Adrenal gland (tissue), 12 donors: ENCODE measurements around the gene FAM193B. TPM values are rescaled to one million over a fixed set of nuclear protein-coding genes. Genes with fewer than 3 reads are reported as not detected.

Source experiments
- DNase-seq, 7 donors: peaks; one replicate each; pipeline ENCODE4 v3.0.0-alpha.2; 2019 to 2020
- H3K27ac ChIP-seq, 5 donors: fragments of 200-600 bp; sonication (generic) in 4 of 5; 1 replicate in 3 of 5; 2 replicates in 2 of 5; pipeline versions ENCODE4 v1.5.1 to v1.8.0; 2016 to 2020; ENCODE audit warnings: mild to moderate bottlenecking in 1 of 5
- H3K27me3 ChIP-seq: fragments of 200-600 bp; 2 replicates; pipeline ENCODE4 v1.8.0; 2021
- H3K36me3 ChIP-seq, 2 donors: fragments of 200-600 bp; replicated peaks in 1 of 2; 1 replicate in 1 of 2; 2 replicates in 1 of 2; pipeline versions ENCODE4 v1.5.1 to v1.8.0; 2018 to 2022
- H3K4me1 ChIP-seq, 2 donors: fragments of 200-600 bp; replicated peaks in 1 of 2; 1 replicate in 1 of 2; 2 replicates in 1 of 2; pipeline versions ENCODE4 v1.5.1 to v1.8.0; 2018 to 2021
- H3K4me3 ChIP-seq, 4 donors: fragments of 200-600 bp; sonication (generic) in 3 of 4; one replicate each; pipeline ENCODE4 v1.5.1; 2016 to 2018
- H3K9me3 ChIP-seq, 3 donors: fragments of 200-600 bp; sonication (generic) in 1 of 3; replicated peaks in 1 of 3; 1 replicate in 2 of 3; 2 replicates in 1 of 3; pipeline versions ENCODE4 v1.5.1 to v1.8.0; 2016 to 2021
- CTCF ChIP-seq, 6 experiments: fragments of 450-650 bp in 4 of 6; fragments of 200-600 bp in 2 of 6; sonication (generic) in 1 of 6; IDR thresholded peaks; 1 replicate in 5 of 6; 2 replicates in 1 of 6; pipeline versions ENCODE4 v1.5.1 to v1.8.0; 2016 to 2021; ENCODE audit warnings: antibody characterized with exemption in 6 of 6, mild to moderate bottlenecking in 2 of 6, moderate library complexity in 1 of 6
- POLR2A ChIP-seq, 2 donors: fragments of 450-650 bp; IDR thresholded peaks; one replicate each; pipeline ENCODE4 v1.6.1; 2017; ENCODE audit warnings: antibody characterized with exemption in 2 of 2, mild to moderate bottlenecking in 2 of 2, moderate library complexity in 1 of 2
- WGBS, 4 donors: extraction: QIAGEN DNeasy Blood & Tissue Kit in 2 of 4; methylation state at CpG; one replicate each; pipeline versions ENCODE4 v1.1.5 to v1.1.7; 2013 to 2017; 5-methylcytosine and 5-hydroxymethylcytosine counted together
- intact Hi-C, 2 donors: fragments of 100-400 bp; cut with DNase I; formaldehyde crosslinking; loops; one replicate each; pipeline versions ENCODE4 v1.14.1 to v1.15.0; 2022 to 2023
- polyA plus RNA-seq, 3 donors: library from polyadenylated mRNA; stranded (reverse); fragments of 200-250 nt in 2 of 3; fragments of 350-450 nt in 1 of 3; fragmentation: Illumina TruSeq in 1 of 3; extraction: RNeasy Lipid Tissue Mini Kit (QIAGEN cat#74804) in 1 of 3; gene quantifications; one replicate each; pipeline ENCODE4 v1.2.3, GENCODE V29; 2013 to 2014
- total RNA-seq, 9 donors: library from RNA; depleted of rRNA in 4 of 9; stranded (reverse); fragments of >200 nt in 4 of 9; fragments of 120-200 nt in 1 of 9; fragmentation: NEBNext Ultra II Directional in 1 of 9; extraction: Animal tissue kit (Norgen Biotek cat#: 25700) in 1 of 9; gene quantifications; one replicate each; pipeline versions ENCODE4 v1.1.0 to v1.2.4, GENCODE V29; 2013 to 2023
- donor health status: healthy with polysubstance abuse.
- donor health status: Bipolar disorder and iron deficiency.
- donor health status: DM: yes; HTN: yes; CAD: no.
- donor health status: DM: no; HTN: no; CAD: no.
- donor health status: DM: no; HTN: no; CAD: no.
- donor health status: DM: yes; HTN: yes; CAD: no.

Gene FAM193B
- total and polyA plus RNA-seq, 12 donors = 18.4 to 851 (median 44.0) TPM

- WGBS, 4 donors = 78 to 94% (median 88%) methylated on average over 5 of the region's 5 CpGs
- H3K4me1 ChIP-seq = peaks cover 29 to 36% of the 10 kb centered on the region in 2 donors
These were observed 60.5 kb downstream of the FAM193B start for GRCh38 chr5:177493795-177494345.

GRCh38 chr5:177492841-177493240, 61.5 kb downstream of the FAM193B start:
- Histone ChIP-seq H3K4me3 (no peak overlapping the region), H3K4me1 (peaks cover 21 to 28% of the 10 kb centered on the region in 2 donors), H3K9me3 (no peaks in the 10 kb centered on the region), H3K36me3 (peaks cover 0 to 28% of the 10 kb centered on the region in 2 donors), H3K27ac (peak overlapping the region in 1 of 5 donors; percentile 89), H3K27me3 (no peaks in the 10 kb centered on the region)
- intact Hi-C loops = no loop called here
- TF ChIP-seq POLR2A (IDR thresholded peaks at IDR 0.05) = no peak
- TF ChIP-seq CTCF (IDR thresholded peaks at IDR 0.05) = no peak
- 86 to 94% (median 88%) methylated on average over 4 to 7 of the region's 7 CpGs for WGBS, 4 donors
- DNase-seq = no peak

More at GRCh38 chr5:177493795-177494345, 60.5 kb downstream of the FAM193B start:
- Histone ChIP-seq H3K9me3 (no peaks in the 10 kb centered on the region), H3K27me3 (no peaks in the 10 kb centered on the region), H3K36me3 (peaks cover 0 to 25% of the 10 kb centered on the region in 2 donors), H3K27ac (peak overlapping the region in 2 of 5 donors; percentile 49 to 89), H3K4me3 (peak overlapping the region in 1 of 4 donors; percentile 20)
- intact Hi-C loops = no loop called here
- no peak for DNase-seq
- TF ChIP-seq CTCF (IDR thresholded peaks at IDR 0.05) (no peak), POLR2A (IDR thresholded peaks at IDR 0.05) (no peak)

GRCh38 chr5:177491983-177492746, 62.2 kb downstream of the FAM193B start:
- H3K4me1 ChIP-seq = peaks cover 19 to 25% of the 10 kb centered on the region in 2 donors
- H3K36me3 ChIP-seq = peaks cover 0 to 35% of the 10 kb centered on the region in 2 donors

More at GRCh38 chr5:177491983-177492746, 62.2 kb downstream of the FAM193B start:
- TF ChIP-seq CTCF (IDR thresholded peaks at IDR 0.05) (no peak), POLR2A (IDR thresholded peaks at IDR 0.05) (no peak)
- intact Hi-C loops = no loop called here
- Histone ChIP-seq H3K27ac (no peak overlapping the region), H3K9me3 (no peaks in the 10 kb centered on the region), H3K27me3 (no peaks in the 10 kb centered on the region), H3K4me3 (no peak overlapping the region)
- WGBS, 4 donors = 93 to 96% (median 95%) methylated on average over 24 to 54 of the region's 54 CpGs
- DNase-seq = no peak
